ENCODE results near the gene WDR47. TPM values are rescaled to one million over a fixed set of nuclear protein-coding genes. Genes with fewer than 3 reads are reported as not detected.

WDR47 gene
- total and polyA plus RNA-seq, 2 of the 8 experiments (the other 6 are each of a cell fraction or from before 2014, with no cell fraction given): 1.9 to 6.7 TPM

- peaks cover 0 to 1% of the 10 kb centered on the region in 2 experiments for H4K20me1 ChIP-seq (replicated peaks in 1 of 2; ENCODE audit: control insufficient read depth in 1 of 2, insufficient read depth in 2 of 2, low read length in 2 of 2)
- H3K27ac ChIP-seq (ENCODE audit: low read depth, low read length): no peak overlapping the region
Measured at GRCh38 chr1:108933944-108934343, 108.0 kb downstream of the WDR47 start.

More at GRCh38 chr1:108933944-108934343, 108.0 kb downstream of the WDR47 start:
- CTCF ChIA-PET (ENCODE audit: partially characterized antibody): no interaction called here
- Histone ChIP-seq H3K23me2 (ENCODE audit: low read depth, low read length) (no peaks in the 10 kb centered on the region), H3K9ac (replicated peaks in 1 of 4; ENCODE audit: extremely low read depth in 1 of 4, low read depth in 3 of 4, low read length in 3 of 4) (no peak overlapping the region), H3K4me3 (ENCODE audit: extremely low read depth in 1 of 4, insufficient read depth in 2 of 4, low read depth in 3 of 4, low read length in 4 of 4) (no peak overlapping the region), H4K91ac (replicated peaks; ENCODE audit: insufficient read length, low read length) (no peak overlapping the region), H4K8ac (ENCODE audit: extremely low read depth, insufficient read depth, low read length) (no peak overlapping the region), H3K4ac (replicated peaks; ENCODE audit: insufficient read length, low read depth, low read length) (no peak overlapping the region), H4K5ac (ENCODE audit: insufficient read length, low read depth, low read length) (no peak overlapping the region), H3K79me2 (ENCODE audit: control insufficient read depth in 1 of 2, insufficient read depth in 2 of 2, low read length in 2 of 2) (no peaks in the 10 kb centered on the region), H3K14ac (ENCODE audit: insufficient read length) (no peak overlapping the region), H3K4me2 (ENCODE audit: insufficient read depth in 1 of 2, low read depth in 2 of 2, low read length in 2 of 2) (no peak overlapping the region), H3K27me3 (replicated peaks in 1 of 4; ENCODE audit: control insufficient read depth in 3 of 4, extremely low read depth in 1 of 4, insufficient read depth in 3 of 4, low read length in 3 of 4) (no peaks in the 10 kb centered on the region), H2AFZ (ENCODE audit: low read length) (no peak overlapping the region), H3K79me1 (ENCODE audit: low read depth, low read length) (no peaks in the 10 kb centered on the region; the same call in 1 of the 2 replicates), H3K18ac (ENCODE audit: extremely low read depth, low read length) (no peak overlapping the region), H2BK20ac (ENCODE audit: low read length) (no peak overlapping the region), H2AK5ac (ENCODE audit: low read depth, low read length) (no peak overlapping the region), H3K56ac (replicated peaks; ENCODE audit: insufficient read length, low read depth, low read length) (no peak overlapping the region), H2BK15ac (ENCODE audit: low read length) (no peak overlapping the region), H2BK12ac (ENCODE audit: low read depth, low read length) (no peak overlapping the region), H3K36me3 (ENCODE audit: control insufficient read depth in 2 of 4, insufficient read depth in 4 of 4, low read length in 3 of 4) (peaks cover 4 to 72% (median 27%) of the 10 kb centered on the region in 4 experiments), H3K9me3 (ENCODE audit: insufficient read depth in 2 of 2, low read depth in 1 of 2, low read length in 1 of 2) (no peaks in the 10 kb centered on the region), H3K4me1 (replicated peaks in 1 of 4; ENCODE audit: control insufficient read depth in 3 of 4, insufficient read depth in 4 of 4, low read length in 3 of 4) (no peaks in the 10 kb centered on the region), H2BK5ac (ENCODE audit: low read depth, low read length) (no peak overlapping the region), H3K23ac (ENCODE audit: insufficient read length) (no peak overlapping the region), H2BK120ac (replicated peaks; ENCODE audit: low read depth, low read length) (no peak overlapping the region)
- POLR2A ChIA-PET (ENCODE audit: partially characterized antibody): no interaction called here
- DNase-seq (ENCODE audit: low read depth in 1 of 2, low spot score in 2 of 2): no peak
- TF ChIP-seq KDM5A (IDR thresholded peaks at IDR 0.05; ENCODE audit: low read length) (no peak), SIX5 (IDR thresholded peaks at IDR 0.05; ENCODE audit: low read depth, low read length) (no peak), SUZ12 (IDR thresholded peaks at IDR 0.05; ENCODE audit: low read length) (no peak), SRF (IDR thresholded peaks at IDR 0.05; ENCODE audit: low read depth, low read length) (no peak), NANOG (IDR thresholded peaks at IDR 0.05; ENCODE audit: insufficient read depth, low read depth, low read length, poor library complexity, severe bottlenecking) (no peak), E2F6 (IDR thresholded peaks at IDR 0.05) (no peak), JUND (IDR thresholded peaks at IDR 0.05; ENCODE audit: low read length) (no peak), CBX8 (IDR thresholded peaks at IDR 0.05; ENCODE audit: borderline replicate concordance, low read depth, low read length) (no peak), MAFK (IDR thresholded peaks at IDR 0.05; ENCODE audit: low read depth, low read length) (no peak), PHF8 (conservative IDR thresholded peaks at IDR 0.05; ENCODE audit: low read depth, low read length) (no peak)
- 91% methylated on average over 5 of the region's 5 CpGs; no CpG with 5 or more reads in 1 of the 2 experiments for WGBS, 2 experiments (ENCODE audit: extremely low coverage in 1 of 2, insufficient coverage in 1 of 2, insufficient read length in 1 of 2, insufficient replicate concordance in 2 of 2, low coverage in 1 of 2, low lambda C conversion rate in 2 of 2, missing lambda C conversion rate in 1 of 2)
- FAIRE-seq: no peak
